ENCODE measurements around the gene AGAP1. TPM values are rescaled to one million over a fixed set of nuclear protein-coding genes. Genes with fewer than 3 reads are reported as not detected.

AGAP1 gene
- polyA plus RNA-seq, 12 donors: 22.7 to 33.9 (median 26.5) TPM; not detected in 1

DNA sequence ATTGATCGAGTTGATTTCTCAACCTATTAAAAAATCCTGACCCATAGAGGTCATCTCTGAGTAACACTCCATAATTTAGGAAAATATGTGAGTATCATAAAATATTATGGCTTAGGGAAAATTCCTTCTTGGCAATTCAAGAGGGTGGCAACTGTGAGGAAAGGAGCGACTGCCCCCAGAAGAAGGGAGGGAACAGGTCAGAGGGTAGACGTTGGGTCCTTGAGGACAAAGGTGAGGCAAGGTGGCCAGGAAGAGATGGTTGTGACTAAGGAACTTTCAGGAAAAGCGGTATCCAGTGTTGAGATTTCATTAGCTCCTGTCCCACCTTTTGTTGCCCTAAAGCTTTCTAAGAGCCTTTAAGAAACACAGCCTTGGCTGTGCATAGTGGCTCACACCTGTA, 10.5 kb upstream of the AGAP1 start:
- no peak for DNase-seq

DNA sequence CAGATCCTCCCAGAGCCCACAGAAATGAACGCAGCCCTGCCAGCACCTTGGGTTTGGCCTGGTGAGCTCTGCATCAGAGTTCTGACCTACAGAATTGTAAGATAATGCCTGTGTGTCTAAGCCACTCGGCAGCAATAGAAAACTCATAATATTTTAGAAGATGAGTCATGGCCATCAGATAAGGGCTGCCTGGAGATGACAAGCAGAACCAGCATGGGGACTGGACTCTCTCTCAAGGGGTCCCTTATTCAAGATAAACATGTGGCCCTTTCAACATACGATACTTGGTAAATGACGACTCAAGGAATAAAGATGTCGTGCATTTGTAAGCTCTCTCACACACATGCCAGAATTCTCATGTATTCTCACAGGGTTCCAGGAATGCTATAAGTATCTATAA, 8.5 kb upstream of the AGAP1 start:
- no peak for DNase-seq

DNA sequence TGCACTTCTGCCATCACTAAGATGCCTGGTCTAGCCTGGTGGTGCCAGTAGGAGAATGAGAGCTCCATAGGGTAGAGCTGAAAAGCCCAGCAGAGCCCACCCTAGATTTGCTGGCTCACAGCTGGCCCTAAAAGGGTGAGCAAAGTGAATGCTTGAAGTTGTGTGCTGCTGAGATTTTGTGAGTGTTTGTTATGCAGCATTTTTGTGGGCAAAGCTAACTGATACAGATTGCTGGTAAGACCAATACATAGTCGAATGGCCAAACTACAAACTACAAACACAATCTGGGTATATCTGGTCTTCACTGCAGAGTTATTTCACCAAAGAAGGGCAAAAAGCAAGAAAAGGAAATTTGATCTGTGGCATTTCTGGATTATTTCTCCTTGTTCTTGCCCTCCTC, 7.1 kb upstream of the AGAP1 start:
- DNase-seq: no peak

DNA sequence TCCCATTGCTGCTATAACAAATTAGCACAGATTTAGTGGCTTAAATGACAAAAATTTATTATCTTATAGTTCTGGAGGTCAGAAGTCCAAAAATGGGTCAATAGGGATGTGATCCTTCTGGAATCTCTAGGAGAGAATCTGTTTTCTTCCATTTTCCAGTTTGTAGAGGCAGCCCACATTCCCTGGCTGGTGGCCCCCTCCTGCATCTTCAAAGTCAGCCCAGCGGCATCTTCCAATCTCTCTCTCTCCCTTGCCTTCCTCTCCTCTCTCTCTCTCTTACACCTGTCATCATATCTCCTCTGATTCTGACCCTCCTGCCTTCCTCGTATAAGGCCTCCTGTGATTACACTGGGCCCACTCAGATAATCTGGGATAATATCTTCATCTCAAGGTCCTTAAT, 3.9 kb upstream of the AGAP1 start:
- DNase-seq: no peak

DNA sequence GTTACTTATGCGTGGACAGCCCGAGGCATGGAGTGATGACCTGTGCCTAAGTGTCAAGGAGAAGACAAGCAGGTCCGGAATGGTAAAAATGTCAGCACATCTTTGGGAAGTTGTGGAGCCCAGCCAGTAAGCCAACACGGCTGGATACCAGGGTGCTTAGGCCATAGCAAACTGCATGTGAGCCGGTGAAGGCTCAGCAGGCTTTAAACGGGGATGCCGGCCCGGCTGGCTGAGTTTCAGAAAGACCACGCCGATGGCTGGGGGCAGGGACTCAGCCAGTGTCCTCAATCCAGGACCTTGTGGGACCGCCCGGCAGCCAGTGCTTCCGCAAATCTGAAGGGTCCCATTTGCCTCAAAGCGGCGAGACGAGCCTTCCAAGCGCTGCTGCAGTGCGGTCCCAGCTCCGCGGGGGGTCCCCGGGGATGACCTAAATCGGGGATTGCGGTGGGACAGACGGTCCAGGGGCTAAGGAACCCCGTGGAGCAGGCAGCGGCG, 946 bp upstream of the AGAP1 start:
- DNase-seq: no peak

DNA sequence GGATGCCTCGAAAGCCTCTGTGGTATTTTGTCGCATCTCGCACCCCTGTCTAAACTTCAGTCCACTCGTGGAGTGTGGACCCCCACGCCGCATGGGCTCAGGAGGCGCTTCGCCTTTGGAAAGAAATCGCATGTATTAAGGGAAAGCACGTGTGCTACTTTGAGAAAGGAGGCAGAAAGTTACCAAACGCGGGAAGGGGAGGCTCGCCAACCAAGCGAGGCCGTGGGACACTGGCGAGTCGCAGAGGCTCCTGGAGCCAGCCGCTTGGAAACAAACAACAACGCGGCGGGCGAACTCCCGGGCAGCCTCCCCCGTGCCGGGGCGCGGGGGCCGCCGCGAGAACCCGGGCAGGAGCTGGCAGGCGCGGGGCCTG, 455 bp upstream of the AGAP1 start:
- peak; percentile 52 for DNase-seq

DNA sequence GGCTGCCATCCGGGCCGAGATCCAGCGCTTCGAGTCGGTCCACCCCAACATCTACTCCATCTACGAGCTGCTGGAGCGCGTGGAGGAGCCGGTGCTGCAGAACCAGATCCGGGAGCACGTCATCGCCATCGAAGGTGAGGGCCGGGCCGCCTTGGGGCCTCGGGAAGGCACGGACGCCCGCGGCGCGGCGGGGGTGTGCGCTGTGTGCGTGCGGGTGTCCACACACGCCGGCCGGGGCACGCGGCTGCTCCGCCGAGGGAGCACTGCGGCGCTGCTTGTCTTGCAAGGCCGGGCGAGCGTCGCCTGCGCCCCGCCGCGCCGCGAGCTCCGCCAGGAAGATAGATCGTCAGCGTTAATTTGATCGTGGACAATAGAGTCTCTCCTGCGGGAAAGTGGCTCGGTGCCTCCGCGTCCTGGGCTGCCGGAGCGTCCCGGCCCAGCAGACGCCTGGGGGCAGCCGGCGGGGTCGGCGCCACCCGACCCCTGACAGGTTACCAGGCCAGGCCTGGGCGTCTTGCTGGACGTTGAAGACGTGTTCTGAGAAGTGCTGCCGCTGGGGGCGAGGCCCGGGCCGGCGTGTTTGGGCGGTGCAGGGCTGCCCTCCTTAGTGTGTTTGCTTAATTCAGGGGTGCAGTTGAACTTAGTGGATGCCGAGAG, 1.0 kb downstream of the AGAP1 start:
- no peak for DNase-seq

DNA sequence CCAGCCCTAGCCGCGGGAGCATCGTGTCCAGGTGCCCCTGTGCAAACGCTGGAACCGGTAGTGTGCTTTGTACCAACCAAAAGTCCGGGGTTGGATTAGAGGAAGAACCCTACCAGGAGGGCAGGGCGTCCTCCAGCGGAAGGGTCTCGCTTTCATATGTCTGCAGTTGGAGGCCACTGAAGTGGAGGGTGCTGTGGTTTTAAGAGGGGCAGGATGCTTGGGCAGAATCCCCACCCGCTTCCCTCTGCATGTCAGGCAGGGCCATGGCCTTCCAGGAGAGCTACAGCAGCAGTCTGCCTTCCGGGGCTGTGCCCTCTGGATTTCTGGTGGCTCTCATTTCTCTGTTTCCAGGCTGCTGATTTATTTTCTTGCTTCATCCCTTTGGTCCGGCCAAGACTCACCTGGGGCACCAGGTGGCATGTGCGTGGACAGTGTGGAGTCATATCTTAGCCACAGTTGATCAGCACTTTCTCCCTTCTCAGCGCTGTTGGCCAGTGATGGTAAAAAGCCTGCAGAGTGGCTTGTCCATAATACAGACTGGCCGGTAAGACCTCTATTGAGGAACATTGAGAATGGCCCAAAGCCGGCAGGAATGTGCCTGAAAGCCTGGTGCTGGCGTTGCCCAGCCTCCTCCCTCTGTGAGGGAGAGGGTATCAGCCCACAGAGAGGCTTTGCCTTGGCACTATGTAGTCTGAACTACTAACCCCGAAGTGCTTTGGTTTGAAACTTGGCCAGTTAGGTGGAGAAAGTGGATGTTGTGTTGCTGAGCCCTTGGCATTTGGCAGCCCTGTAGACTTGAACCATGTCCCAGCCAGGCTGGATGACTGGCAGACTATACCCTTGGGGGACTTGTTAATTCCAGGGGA, 1.8 kb downstream of the AGAP1 start:
- no peak for DNase-seq

DNA sequence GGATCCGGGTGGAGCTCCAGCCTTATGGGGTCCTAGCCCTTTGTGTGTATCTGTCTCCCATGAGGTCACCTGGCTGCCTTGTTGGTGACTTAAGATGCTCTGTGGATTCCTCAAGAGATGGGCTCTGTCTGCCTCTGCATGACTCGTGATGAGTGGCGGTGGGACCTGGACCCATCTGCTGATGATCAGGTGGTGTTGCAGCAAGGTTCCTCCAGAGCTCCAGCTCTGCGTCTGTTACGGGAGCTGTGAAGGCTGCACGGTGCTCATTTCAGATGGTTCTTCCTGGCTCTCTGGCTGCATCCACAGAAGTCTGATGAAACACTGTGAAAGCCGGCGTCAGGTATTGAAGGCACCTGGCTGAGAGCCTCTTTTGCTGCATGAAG, 2.4 kb downstream of the AGAP1 start:
- DNase-seq: no peak

DNA sequence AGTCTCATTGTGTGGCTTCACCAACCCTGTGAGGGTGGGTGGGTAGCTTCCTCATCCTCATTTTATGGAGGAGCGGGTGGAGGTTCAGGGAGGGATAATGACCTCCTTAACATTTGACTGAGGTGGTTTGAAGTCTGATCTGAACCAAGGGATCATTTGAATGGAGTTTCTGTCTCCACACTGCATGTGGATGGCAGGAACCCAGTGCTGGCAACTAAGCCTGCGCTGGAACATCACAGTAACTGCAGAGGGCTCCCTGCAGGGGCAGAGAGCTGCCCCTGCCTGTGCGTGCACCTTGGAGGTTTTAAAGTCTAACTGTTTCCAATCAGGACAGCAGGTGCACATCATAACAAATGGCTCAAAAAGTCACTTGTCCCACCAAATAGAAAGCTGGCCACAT, 3.3 kb downstream of the AGAP1 start:
- no peak for DNase-seq

DNA sequence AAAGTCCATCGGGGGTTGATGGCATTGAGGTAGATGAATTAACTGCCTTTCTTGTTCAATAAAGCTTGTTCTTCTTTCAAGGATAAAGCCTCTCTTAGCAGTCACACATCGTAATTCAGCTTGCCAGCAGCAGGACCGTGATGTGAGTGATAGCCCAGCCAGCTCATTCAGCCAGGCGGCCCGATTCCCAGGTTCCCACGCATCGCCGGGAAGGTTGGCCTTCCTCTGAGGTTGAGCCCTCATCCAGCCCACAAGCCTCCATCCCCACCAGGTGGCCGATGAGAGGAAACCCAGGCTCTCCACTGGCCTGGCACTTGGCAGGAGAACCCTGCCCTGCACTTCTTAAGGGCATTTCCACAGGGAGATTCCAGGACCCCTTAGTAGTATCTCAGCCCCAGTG, 4.7 kb downstream of the AGAP1 start:
- no peak for DNase-seq

DNA sequence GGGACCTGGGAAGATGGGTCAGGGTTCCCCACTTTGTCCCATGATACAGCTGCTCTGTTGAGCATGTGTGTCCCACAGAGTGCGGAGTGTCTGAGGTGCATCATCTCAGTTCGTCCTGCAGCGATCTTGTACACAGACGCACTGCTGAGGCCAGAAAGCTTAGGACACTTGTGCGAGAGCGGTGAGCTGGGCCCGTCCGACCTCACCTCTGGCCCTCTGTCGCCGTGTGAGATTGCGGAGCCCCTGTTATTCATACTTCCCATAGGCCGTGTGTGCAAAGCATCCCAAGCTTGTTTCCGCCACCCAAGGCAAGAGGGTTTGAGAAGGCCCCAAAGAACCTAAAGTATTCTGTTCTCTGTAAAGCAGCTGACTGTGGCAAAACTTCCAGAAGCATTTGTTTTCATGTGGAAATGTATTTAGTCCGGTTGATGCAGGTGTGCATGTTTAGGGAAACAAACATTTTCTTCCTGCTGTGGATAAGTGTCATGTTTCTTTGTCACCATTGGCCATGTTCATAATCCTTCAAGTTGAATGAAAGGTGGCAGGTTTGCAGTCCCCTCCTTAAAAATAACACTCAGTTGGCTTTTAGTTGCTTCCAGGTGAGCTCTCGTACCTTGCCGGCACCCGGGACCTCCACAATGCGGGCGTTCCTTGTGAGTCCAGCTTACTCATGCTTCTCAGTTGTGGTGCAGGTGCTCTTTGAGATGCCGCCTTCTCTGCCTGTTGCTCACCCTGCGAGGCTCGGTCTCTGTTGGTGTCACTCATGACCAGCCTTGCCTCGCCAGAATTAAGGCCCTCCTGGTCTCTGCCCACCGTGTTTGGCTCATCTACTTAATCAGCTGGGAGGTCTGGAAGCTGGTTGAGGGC, 5.3 kb downstream of the AGAP1 start:
- no peak for DNase-seq

DNA sequence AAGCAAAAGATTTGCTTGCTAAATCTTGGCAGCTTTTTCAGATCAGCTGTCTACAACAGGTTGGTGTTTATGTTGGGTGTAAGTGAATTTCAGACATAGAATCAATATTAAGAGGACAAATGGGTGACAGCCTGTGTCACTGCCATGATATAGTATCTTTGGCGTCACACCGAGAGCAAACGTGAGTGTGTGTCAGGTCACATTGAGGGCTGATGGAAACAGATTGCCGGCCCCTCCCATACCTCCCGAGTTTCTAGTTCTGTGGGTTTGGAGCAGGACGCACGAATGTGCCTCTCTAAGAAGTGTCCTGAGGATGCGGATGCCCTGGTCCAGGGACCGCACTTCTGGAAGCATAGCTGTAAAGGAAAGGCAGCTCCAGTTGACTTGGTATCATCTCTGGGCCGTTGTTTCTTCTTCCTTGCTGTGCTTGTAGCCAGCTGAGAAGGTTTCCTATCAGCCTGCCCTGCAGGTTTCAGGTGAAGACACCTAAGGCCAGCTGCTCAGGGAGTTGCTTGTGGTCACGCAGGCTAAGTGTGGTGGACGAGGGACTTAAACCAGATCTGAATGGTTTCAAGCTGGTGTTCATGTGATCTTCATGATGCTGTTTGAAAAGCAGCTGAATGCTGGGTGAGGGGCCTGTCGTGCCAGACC, 6.4 kb downstream of the AGAP1 start:
- DNase-seq: no peak

DNA sequence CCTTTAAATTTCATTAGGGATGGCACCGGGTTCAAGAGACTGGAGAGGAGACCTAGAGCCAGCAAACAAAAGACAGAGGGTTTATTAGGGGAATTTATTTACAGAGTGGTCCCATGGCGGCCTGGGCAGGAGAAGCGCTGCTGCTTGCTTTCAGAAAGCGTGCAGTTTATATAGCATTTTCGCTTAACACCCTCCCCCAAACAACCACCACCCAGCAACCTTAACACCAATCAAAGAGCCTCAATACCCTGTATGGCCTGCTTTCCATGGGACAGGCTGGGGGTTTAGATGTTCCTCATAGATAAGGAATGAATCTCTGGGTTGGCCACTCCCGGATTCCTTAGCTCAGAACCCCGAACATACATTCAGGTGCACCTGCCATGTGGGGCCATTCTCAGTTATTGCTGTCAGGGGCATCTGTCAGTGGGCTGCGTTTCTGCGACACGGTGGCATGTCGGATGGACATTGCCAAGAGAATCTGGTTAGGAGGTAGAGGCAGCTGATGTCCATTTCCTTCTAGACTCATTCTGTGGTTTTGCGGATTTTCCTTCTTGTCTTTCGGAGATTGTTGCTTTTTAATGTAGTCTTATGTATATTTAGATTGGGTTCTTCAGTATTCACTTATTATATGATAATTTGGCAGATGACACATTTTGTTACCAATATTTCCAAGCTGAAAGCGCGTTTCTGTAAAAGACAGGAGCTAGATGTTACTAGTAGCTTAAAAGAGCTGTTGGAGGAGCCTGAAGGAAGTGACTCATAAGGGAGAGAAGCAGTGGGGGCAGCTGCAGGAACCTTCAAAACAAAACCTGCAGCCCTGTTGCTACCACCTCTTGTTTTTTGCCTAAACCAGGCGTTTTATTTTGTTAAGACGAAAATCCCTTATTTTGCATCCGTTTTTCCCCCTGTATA, 7.2 kb downstream of the AGAP1 start:
- no peak for DNase-seq

DNA sequence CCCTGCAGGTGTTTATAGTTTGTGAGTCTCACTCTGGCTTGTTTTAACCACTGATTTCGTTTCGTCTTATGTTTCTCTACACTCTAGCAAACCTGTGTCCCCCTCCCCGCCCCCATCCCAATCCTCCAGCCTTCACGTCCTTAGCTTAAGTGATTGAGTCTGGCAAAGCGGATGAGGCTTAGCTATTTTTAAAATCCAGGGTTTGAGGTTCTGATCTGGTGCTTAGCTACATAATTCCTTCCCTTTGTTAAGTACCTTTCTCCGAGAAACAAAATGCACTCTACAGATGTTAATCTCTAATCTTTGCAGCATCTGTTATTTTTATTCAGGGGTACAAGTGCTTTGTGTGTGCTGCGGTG, 7.8 kb downstream of the AGAP1 start:
- no peak for DNase-seq

DNA sequence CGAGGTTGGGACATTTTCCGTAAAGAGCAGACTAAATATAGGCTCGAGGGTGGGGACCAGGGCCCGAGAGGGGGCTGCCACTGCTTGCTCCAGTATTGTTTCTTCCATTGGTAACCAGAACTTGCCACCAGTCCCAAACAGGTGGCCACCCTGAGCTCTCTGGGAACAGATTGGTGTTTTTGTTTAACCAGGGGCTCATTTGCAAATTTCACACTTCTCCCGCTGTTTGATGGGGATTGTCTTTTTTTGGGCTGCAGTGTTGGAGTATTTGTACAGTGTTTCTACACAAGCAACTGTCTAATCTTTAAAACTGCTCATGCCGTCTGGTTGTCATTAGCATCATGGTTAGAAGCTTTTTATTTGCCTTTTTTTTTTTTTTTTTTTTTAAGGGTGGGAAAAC, 8.5 kb downstream of the AGAP1 start:
- DNase-seq: no peak

DNA sequence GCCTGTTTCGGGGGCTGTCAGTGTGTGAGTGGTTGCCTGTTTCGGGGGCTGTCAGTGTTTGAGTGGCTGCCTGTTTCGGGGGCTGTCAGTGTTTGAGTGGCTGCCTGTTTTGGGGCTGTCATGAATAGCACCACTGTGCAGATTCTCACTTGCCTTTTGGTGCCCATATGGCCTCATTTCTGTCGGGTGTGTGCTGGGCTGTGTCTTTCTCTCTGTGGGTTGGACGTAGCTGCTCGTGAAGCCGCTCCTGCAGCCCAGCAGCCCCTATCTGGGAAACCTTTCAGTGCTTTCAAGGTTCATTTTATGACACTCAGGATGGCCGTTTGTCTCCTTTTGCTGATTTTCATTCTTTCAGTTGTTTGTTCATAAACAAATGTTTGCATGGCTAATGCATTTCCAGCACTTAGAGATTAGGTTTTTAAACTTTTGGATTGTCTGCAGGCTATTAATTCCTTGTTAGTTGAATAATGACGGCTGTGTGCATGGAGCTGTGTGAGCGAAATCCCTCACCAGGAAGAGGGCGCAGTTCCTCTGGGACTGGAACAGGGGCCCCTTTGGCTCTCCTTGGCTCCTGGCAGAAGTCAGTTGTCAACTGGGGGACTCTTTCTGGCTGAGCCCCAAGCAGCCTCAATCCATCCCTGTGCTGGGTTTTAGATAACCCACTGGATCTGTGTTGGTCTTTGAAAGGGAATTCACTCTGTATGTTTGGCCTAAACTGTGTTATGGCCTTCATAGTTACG, 10.8 kb downstream of the AGAP1 start:
- no peak for DNase-seq

DNA sequence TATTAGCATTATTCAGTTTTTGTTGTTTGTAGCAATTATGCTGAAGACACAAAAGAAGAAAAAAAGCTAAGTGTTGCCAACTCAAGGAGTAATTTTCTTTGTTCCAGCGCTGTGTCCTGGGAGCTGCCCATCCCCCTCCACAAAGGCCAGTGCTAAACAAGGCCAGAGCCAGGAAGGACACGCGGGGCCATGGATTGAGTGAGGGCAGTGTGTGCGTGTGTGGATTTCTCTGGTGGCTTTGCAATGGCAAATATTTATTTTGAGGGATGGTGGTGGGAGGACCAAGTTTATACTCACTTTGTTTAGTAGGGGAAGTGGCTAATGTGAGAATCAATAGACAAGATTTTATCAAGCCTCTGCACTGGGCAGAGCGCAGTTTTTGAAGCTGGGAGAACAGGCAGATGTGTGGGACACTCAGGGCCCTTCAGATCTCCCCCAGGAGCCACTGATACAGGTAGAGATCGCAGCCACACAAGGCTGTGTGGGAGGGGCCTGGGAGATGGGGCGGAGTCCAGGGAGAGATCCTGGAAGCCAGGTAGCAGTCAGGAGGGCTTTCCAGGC, 11.4 kb downstream of the AGAP1 start:
- no peak for DNase-seq

DNA sequence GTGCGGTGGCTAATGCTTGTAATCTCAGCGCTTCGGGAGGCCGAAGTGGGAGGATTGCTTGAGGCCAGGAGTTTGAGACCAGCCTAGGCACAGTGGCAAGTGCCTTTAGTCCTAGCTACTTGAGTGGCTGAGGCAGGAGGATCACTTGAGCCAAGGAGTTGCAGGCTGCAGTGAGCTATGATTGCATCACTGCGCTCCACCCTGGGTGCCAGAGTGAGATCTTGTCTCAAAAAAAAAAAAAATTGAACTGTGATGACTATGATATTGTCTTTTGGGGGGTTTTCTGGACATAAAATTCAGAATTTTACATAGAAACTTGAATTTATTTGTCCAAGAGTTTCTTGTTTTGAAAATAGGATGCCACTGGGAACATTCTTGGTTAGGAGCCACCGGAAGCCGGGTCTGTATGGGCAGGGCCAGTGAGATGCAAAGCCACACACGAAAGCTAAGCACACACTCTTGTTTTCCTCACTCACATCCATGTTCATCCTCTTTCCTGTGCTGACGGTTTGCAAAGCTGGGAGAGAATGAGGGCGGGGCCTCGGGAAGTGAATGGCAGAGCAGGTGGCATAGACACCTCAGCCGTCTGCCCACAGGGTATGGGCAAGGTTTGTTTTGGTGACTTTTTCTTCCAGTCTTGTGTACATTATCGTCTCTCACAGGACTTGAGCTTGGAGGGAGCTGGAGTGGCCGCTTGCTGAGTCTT, 12.6 kb downstream of the AGAP1 start:
- DNase-seq: no peak
